ENCODE data around the gene CABLES1. TPM values are rescaled to one million over a fixed set of nuclear protein-coding genes. Genes with fewer than 3 reads are reported as not detected.

The CABLES1 gene
- total RNA-seq, 2 experiments from 2014 or later = not detected

DNA sequence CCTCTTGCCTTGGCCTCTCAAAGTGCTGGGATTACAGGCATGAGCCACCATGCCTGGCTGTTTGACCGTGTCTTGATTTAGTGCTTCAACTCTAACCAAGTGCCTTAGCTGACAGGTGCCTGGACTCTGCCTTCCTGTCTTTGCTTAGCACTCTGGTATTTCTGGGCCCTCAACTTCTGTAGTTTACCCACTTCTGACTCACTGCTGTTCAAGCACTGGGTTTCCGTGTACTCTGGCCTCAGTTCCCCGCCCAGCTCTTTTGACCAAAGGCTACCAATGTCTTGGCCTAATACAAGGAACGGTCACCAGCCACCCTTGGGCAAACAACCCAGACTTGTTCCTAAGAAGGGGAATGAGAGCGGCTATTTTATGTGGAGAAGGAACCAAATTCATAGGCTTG is 35.7 kb upstream of the CABLES1 start:
- no peaks in the 10 kb centered on the region for H3K27me3 Mint-ChIP-seq
- no peaks in the 10 kb centered on the region for H3K36me3 Mint-ChIP-seq (ENCODE audit: low read depth)

DNA sequence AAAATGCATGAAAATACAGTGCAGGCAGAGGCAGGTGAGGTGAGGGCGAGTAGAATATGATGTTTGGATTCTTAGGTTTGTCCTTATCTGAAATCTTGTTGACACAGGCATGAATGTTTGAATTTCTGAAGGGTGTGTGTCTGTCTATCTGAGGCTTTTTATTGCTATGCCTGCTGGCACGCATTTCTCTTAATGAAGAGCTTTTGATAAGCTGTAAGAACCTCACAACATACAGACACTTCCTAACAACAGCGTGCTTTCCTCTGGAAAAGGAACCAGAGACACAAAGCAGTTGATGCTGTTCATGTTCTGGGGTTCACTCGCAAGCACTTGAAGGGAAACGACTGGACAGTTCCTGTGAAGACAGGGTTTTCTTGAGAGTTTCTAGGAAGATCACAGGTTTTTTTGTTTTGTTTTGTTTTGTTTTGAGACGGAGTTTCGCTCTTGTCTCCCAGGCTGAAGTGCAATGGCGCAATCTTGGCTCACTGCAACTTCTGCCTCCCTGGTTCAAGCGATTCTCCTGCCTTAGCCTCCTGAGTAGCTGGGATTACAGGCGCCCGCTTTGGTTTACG is 33.3 kb upstream of the CABLES1 start:
- TF ChIP-seq, protein P1, sequence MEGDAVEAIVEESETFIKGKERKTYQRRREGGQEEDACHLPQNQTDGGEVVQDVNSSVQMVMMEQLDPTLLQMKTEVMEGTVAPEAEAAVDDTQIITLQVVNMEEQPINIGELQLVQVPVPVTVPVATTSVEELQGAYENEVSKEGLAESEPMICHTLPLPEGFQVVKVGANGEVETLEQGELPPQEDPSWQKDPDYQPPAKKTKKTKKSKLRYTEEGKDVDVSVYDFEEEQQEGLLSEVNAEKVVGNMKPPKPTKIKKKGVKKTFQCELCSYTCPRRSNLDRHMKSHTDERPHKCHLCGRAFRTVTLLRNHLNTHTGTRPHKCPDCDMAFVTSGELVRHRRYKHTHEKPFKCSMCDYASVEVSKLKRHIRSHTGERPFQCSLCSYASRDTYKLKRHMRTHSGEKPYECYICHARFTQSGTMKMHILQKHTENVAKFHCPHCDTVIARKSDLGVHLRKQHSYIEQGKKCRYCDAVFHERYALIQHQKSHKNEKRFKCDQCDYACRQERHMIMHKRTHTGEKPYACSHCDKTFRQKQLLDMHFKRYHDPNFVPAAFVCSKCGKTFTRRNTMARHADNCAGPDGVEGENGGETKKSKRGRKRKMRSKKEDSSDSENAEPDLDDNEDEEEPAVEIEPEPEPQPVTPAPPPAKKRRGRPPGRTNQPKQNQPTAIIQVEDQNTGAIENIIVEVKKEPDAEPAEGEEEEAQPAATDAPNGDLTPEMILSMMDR (IDR thresholded peaks at IDR 0.05) = no peak
- DNase-seq (no peak), ATAC-seq (ENCODE audit: poor library complexity) (no peak)
- Histone ChIP-seq H3K4me1 (ENCODE audit: insufficient read depth, low read length) (no peaks in the 10 kb centered on the region), H3K4me3 (ENCODE audit: low read length) (no peak overlapping the region), H3K27ac (ENCODE audit: low read depth in 1 of 2, low read length in 2 of 2) (no peak overlapping the region), H3K9me3 (ENCODE audit: control insufficient read depth in 1 of 2, insufficient read depth in 1 of 2, low read length in 2 of 2) (no peaks in the 10 kb centered on the region), H3K36me3 (ENCODE audit: insufficient read depth, low read length) (no peaks in the 10 kb centered on the region), H3K27me3 (ENCODE audit: control insufficient read depth in 1 of 2, insufficient read depth in 2 of 2, low read length in 2 of 2) (no peaks in the 10 kb centered on the region)
- H3K27me3 Mint-ChIP-seq = no peaks in the 10 kb centered on the region
- POLR2A ChIA-PET = no interaction called here
- intact Hi-C loops (cut with DNase I, micrococcal nuclease) = no loop called here
- H3K27ac Mint-ChIP-seq = no peak overlapping the region
- CTCF ChIA-PET = interaction anchor here (0.6 to 0.9 kb wide), 2 partner anchors 66 to 76 kb away, joined by 3 to 4 read pairs; no protein-coding TSS in a partner anchor
- H3K4me3 Mint-ChIP-seq = no peak overlapping the region
- no peaks in the 10 kb centered on the region for H3K36me3 Mint-ChIP-seq (ENCODE audit: low read depth)
- no peaks in the 10 kb centered on the region for H3K9me3 Mint-ChIP-seq
- peaks cover 4% of the 10 kb centered on the region for H3K4me1 Mint-ChIP-seq (ENCODE audit: low read depth)

More for the DNA sequence above, 35.7 kb upstream of the CABLES1 start:
- Mint-ChIP-seq H3K4me1 (ENCODE audit: low read depth) (no peaks in the 10 kb centered on the region), H3K4me3 (no peak overlapping the region), H3K9me3 (no peaks in the 10 kb centered on the region), H3K27ac (no peak overlapping the region)
- TF ChIP-seq, protein P1 (IDR thresholded peaks at IDR 0.05) = no peak
- no peaks in the 10 kb centered on the region for H3K27me3 ChIP-seq (ENCODE audit: control insufficient read depth in 1 of 2, insufficient read depth in 2 of 2, low read length in 2 of 2)
- ATAC-seq (ENCODE audit: poor library complexity) = no peak
- H3K4me1 ChIP-seq (ENCODE audit: insufficient read depth, low read length) = no peaks in the 10 kb centered on the region
- DNase-seq = no peak
- intact Hi-C loops (cut with DNase I, micrococcal nuclease) = loop anchor here in 1 of 2 experiments (10.0 kb wide), 1 partner anchor 65 kb away; no protein-coding TSS in a partner anchor
- no peak overlapping the region for H3K27ac ChIP-seq (ENCODE audit: low read depth in 1 of 2, low read length in 2 of 2)
- CTCF ChIA-PET = no interaction called here
- no peaks in the 10 kb centered on the region for H3K36me3 ChIP-seq (ENCODE audit: insufficient read depth, low read length)
- no peak overlapping the region for H3K4me3 ChIP-seq (ENCODE audit: low read length)
- no peaks in the 10 kb centered on the region for H3K9me3 ChIP-seq (ENCODE audit: control insufficient read depth in 1 of 2, insufficient read depth in 1 of 2, low read length in 2 of 2)
- POLR2A ChIA-PET = no interaction called here

DNA sequence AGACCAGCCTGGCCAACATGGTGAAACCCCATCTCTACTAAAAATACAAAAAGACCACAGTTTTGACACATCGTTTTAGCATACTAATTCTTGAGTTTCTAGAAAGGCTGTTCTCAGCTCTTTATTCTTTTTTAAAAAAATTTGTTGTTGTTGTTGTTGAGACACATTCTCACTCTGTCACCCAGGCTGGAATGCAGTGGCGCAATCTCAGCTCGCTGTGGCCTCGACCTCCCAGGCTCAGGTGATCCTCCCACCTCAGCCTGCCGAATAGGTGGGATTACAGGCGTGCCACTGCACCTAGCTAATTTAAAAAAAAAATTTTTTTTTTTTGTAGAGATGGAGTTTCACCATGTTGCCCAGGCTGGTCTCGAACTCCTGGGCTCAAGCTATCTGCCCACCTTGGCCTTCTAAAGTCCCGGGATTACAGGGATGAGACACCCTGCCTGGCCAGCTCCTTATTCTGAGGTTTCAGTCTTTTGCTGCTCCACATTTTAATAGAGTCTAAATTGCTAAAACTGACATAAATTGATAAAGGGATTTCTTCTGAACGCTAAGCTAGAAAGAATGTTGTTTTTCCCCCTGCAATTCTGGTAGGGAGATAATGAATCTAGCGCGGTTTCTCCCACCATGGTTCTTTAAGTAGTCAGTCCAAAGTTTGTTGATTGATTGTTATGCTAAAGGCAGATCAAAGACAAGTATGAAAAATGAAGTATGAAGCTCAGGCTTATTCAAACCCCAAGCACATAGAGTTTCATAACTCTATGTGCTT is 32.6 kb upstream of the CABLES1 start:
- intact Hi-C loops (cut with DNase I, micrococcal nuclease) = no loop called here
- no peaks in the 10 kb centered on the region for H3K36me3 Mint-ChIP-seq (ENCODE audit: low read depth)
- no peak for ATAC-seq (ENCODE audit: poor library complexity)

More for the DNA sequence above, 32.6 kb upstream of the CABLES1 start:
- ChIA-PET CTCF (interaction anchor here (0.6 to 1.0 kb wide), 3 partner anchors 29 to 76 kb away, joined by 3 to 4 read pairs (median 3); no protein-coding TSS in a partner anchor), POLR2A (no interaction called here)
- no peak overlapping the region for H3K27ac Mint-ChIP-seq
- no peaks in the 10 kb centered on the region for H3K27me3 Mint-ChIP-seq
- Histone ChIP-seq H3K27ac (ENCODE audit: low read depth in 1 of 2, low read length in 2 of 2) (no peak overlapping the region), H3K27me3 (ENCODE audit: control insufficient read depth in 1 of 2, insufficient read depth in 2 of 2, low read length in 2 of 2) (no peaks in the 10 kb centered on the region), H3K4me3 (ENCODE audit: low read length) (no peak overlapping the region), H3K36me3 (ENCODE audit: insufficient read depth, low read length) (no peaks in the 10 kb centered on the region), H3K9me3 (ENCODE audit: control insufficient read depth in 1 of 2, insufficient read depth in 1 of 2, low read length in 2 of 2) (no peaks in the 10 kb centered on the region), H3K4me1 (ENCODE audit: insufficient read depth, low read length) (no peaks in the 10 kb centered on the region)
- no peaks in the 10 kb centered on the region for H3K9me3 Mint-ChIP-seq
- no peak for DNase-seq
- H3K4me3 Mint-ChIP-seq = no peak overlapping the region
- TF ChIP-seq, protein P1 (IDR thresholded peaks at IDR 0.05) = no peak
- H3K4me1 Mint-ChIP-seq (ENCODE audit: low read depth) = peaks cover 5% of the 10 kb centered on the region
